CD4-positive, alpha-beta T cell treated with Interleukin-6 for 4 hours (primary cell): Measurements from ENCODE around the gene AIFM2.
"Not testable (repeated sequence)": the region's sequence is repeated elsewhere in the genome, so short reads cannot be mapped to it uniquely, and the experiment has no call there.

Experiments used
- DNase-seq: peaks from one replicate; pipeline ENCODE4 v3.0.0-alpha.2; 2020; ENCODE audit warnings: mixed read lengths

The AIFM2 gene

DNA sequence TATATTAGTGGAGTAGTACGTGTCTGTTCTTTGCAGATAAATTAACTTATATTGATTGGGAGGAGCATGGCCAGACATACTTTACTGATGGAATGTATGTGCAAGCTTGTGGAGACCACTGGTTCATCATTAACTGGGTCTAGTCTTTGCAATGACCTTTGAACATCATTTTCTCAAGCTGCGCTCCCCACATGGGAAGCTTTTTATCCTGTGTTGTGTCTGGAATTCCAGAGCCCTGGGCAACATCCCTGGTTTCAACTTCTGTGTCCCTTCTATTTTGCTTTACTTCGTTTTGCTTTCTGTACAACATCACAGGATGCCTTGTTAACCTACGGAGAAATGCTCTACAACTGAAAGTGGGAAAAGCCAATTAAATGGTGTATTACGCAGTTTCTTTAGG, 41.7 kb downstream of the AIFM2 start:
- DNase-seq, result no peak

DNA sequence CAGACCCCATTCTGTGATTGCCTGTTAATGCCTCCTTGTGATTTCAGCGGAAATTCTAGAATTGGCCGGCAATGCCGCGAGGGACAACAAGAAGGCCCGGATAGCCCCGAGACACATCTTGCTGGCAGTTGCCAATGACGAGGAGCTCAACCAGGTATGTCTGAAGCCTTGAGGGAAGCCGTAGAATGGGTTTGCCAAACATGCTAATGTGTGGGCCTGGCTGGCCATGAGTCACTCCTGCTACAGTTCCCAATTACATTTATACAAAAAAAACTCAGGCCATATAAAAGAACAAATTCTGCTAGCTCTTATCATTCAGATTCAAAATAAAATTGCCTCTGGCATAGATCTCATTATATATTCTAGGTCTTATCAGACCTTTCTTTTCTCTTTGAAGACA, 42.6 kb downstream of the AIFM2 start:
- no peak for DNase-seq

DNA sequence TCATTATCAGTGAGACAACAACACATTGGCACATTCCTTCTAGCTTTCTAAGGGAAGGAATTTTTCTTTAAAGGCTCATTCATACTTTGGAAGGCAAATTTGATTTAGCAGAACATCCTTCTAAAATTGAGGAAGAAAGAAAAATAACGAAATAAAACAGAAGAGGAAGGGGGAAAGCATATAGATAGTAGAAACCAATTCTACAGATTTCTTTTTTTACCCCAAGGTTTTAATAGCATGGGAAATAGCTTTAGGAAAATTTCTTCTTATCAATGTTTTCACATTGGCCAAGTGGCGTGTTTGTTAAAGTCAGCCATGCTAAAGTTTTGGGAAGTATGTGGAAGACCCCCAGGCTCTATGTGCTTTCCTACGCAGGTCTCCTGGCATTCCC, 44.3 kb downstream of the AIFM2 start:
- no peak for DNase-seq

DNA sequence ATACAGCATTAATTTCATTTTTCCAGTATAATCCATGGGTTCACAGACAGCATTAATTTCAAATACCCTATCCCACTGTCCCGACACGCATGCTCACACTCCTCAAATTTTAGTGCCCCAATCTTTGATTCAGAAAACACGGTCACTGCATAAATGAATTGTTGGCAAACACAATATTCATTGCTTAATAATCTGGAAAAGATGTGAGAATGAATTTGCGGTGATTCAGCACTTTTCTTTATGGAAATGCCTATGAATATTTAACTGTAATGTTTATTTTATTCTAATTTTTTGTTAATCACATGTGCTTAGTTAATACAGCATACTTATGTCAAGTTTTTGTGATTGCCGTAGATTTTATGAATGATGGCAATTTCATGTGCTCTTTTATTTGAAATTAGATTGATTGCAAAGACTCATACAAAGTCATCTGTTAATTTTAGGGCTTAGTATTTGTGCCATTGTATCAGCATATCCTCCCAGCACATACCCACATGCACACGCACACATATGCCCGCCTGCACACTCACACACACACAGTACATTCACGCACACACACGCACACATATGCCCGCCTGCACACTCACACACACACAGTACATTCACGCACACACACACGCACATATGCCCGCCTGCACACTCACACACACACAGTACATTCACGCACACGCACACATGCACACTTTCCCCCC, 44.9 kb downstream of the AIFM2 start:
- no peak for DNase-seq

DNA sequence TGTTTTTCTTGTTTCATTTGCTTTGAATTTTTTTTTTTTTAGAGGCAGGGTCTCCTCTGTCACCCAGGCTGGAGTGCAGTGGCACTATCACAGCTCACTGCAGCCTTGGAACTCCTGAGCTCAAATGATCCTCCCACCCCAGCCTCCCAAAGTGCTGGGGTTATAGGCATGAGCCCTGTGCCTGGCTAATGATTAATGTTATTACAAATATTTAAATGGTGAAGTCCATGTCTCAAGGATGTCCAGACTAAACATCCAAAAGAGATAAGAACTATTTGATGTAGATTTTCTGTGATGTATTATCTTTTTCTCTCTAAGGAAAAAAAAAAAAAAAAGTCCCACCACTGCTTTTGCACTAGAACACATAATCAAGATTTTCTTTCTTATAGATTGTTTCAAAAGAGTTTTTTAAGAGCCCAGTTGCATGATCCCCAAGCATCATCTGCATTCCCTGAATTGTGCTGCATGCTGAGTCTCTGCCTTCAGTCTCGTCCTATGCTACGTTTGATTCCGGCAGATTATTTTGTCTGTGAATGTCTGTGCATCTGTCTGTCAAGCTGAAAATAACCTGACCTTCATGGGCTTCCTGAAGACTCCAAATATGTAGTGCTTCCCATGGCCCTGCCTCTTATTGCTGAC, 46.5 kb downstream of the AIFM2 start:
- DNase-seq, result no peak

DNA sequence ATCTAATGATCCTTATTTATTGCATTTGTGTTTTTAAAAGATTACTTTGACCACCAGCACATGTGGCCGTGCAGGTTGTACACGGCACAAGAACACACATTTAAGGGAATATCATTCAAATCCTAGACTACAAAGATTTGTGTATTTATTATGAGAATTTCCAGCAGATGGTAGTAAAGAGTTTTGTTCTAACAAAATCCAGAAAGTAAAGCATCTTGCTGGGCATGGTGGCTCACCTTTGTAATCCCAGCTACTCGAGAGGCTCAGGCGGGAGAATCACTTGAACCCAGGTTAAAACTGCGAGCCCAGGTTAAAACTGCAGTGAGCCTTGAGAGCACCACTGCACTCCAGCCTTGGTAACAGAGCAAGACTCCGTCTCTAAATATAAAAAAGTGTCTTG, 48.4 kb downstream of the AIFM2 start:
- no peak for DNase-seq

DNA sequence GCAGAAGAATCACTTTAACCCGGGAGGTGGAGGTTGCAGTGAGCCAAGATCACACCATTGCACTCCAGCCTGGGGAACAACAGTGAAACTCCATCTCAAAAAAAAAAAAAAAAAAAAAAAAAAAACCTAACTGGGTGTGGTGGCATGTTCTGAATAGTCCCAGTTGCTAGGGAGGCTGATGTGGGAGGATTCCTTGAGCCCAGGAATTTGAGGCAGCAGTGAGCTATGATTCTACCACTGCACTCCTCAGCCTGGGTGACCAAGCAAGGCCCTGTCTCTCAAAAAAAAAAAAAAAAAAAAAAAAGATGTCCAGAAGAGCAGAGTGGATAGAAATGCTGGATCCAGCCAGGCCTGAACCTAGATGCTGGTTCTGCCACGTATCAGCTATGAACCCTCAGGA, 51.8 kb downstream of the AIFM2 start:
- DNase-seq, result not testable (repeated sequence)

DNA sequence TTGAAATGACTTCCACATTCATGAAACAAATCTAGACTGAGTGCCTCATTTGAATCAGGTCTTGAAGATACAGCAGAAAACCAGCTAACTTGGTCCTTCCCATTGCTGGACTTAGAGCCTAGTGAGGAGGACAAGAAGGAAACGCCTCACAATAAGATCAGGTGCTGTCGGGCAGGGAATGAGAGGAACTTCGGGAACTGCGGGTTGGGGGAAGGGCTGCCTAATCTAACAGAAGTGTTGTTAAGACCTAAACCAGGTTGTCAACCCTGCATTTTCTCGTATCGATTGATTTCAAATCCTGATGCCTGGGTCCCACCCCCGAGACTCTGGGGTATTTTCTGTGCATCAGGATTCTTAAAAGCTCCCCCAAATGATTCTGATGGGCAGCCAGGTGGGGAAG, 53.7 kb downstream of the AIFM2 start:
- no peak for DNase-seq

DNA sequence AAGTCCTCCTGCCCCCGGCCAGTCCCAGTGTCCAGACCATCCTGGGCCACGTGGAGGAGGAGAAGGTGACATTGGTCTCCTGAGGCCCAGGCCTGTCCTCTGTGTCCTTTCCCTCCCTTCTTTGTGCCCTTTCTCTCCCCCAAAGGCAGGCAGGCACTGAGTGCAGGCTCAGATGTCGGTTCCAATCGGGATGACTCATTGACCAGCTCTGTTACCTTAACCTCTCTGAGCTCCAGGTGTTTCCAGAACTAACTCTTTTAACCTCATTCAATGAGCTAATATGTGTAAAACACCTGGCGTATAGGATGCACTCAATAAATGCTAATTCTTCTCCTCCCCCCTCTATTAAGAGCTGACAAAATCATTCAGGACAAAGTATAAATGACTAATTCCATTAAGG, 54.3 kb downstream of the AIFM2 start:
- DNase-seq, result no peak

DNA sequence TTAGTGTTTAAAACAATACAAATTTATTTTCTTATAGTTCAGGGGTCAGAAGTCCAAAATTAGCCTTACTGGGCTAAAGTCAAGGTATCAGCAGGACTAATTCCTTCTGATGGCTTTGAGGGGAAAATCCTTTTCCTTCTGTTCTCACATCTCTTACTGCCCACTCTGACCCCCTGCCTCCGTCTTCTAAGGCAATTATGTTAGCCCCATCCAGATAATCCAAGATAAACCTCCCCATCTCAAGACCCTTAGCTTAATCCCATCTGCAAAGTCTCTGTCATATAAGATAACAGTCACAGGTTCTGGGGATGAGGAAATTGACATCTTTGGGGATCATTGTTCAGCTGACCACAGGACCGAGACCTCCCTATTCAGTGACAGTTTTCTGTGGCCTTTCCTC, 57.7 kb downstream of the AIFM2 start:
- no peak for DNase-seq

DNA sequence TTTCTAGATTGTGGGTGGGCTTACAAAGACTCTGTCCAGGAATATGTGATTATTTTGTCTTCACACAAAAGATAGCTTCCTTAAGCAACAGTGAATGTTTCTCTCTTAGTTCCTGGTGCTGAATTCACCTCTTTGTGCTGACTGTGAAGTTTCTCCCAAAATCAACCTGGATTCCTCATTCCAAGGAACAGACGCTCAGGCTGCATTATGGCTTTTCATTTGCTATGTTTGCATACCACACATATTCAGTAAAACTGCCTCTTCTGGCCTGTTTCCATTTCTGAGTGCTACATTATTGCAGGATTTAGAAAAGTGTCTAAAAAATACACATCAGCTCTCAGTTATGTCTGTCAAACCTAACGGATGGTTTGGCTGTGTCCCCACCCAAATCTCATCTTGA, 58.5 kb downstream of the AIFM2 start:
- no peak for DNase-seq

DNA sequence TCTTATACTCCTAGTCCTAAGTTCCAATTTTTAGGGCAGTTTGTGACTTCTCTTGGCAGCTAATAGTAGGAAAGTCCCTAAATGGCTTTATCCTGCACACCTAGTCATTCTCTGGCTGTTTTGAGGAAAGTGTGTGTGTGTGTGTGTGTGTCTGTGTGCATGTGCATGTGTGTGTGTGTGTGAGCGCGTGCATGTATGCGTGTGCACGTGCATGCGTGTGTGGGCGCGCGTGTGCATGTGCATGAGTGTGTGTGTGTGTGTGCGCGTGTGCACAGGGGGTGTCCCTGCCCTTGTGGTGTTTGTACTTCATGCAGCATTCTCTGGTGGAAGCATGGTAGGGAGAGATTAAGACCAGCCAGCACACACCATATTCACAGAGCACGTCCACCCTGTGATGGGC, 61.8 kb downstream of the AIFM2 start:
- DNase-seq, result no peak

DNA sequence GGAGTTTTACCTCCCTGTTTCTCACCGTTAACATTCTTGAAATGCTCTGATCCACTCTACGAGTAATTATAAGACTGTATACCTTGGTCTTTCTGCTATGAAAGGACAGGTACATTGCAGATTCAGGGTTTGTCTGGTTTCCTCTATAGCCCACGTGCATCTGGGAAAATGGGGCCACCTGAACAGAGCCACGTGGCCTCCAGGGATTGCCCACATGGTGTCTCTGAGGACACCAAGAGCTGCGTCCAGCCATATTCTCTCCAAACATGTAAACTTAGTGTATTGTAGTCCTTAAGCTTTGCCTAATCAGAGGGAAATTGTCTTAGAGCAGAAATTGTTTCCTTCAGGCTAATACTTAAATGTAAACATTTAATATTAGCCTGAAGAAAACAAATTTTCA, 63.3 kb downstream of the AIFM2 start:
- DNase-seq, result no peak

DNA sequence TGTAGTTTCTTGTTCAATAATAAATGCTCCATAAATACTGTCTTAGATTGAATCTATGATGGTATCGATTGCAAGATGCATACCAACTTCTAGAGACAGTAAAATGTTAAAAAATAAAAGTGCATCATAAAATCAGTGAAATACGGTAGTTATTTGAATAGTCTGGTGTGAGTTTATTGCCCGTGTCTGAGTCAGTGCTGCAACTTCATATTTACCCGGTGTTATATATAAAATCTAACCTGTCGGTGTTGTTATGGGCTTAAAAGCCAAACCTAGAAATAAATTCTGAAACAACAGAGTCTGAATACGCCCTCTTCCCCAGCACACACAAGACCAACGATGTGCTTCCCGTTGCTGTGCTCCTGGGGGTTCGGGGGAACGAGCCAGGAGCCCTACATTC, 63.7 kb downstream of the AIFM2 start:
- DNase-seq, result no peak

DNA sequence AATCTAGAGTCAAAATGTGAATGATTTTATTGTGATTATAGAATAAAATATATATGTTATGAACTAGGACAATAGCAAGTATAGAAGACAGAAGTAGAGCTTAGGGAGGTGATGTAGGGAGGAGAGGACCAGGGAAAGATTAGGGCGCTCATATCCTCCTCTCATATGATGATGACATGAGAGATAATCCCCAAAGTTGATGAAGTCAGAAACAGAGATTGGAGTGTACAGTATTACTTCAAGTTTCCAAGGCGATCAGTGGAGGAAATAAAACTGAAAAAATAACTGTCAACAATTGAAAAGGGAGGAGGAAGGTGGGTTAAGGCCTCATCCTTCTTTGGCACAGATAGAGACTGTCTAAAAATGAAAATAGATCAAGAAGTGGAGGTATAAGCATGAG, 65.0 kb downstream of the AIFM2 start:
- DNase-seq, result no peak

DNA sequence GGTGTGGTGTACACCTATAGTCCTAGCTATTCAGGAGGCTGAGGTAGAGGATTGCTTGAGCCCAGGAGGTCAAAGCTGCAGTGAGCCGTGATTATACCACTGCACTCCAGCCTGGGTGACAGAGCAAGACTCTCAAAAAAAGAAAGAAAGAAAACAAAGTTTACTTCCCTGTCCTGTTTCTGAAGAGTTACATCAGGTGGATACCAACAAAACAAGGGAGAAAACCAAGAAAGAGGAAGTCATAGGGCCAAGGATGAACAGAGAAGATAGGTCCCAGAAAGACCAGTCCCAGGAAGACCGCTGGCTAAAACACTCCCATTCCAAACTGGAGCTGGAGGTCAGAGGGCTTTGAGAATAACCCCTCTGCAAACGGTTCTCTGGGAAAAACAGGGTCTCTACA, 66.4 kb downstream of the AIFM2 start:
- DNase-seq, result no peak

DNA sequence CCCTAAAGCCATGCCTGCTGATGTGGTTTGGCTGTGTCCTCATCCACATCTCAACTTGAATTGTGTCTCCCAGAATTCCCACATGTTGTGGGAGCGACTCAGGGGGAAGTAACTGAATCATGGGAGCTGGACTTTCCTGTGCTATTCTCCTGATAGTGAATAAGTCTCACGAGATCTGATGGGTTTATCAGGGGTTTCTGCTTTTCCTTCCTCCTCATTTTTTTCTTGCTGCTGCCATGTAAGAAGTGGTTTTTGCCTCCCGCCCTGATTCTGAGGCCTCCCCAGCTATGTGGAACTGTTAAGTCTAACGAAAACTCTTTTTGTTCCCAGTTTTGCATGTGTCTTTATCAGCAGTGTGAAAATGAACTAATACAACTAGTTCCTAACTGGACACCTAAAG, 68.1 kb downstream of the AIFM2 start:
- no peak for DNase-seq

DNA sequence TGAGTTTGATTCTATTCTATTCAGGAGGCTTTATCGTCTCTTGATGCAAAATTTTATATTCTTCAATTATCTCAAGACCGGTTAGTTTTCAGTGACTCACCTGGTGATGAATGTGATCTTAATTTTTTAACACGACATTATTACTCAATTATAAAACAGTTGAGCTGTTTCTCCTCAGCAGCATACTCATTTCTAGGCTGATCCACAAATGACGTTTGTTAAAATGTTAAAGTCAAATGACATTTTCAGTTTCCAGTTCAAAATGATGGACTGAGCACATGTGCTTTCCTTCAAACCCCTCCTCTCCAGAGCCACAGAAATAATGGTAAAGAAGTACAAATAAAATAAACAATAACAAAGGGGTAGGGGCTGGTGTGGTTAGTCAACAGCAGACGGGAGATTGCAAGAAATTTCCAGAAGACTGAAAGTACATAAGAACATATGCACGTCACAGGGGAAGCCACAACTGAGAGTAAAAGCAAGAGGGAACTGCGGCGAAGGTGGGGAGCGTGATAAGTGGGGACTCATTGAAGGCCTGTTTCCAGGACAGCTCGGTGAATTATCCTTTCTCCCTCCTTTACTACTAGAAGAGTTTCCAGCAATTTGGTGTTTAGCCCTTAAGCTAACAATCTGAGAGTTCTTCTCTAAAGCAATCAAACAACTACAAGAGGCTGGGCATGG, 69.1 kb downstream of the AIFM2 start:
- no peak for DNase-seq
